IMR-90 (cell line): Measurements from ENCODE around the gene HKDC1.

Experiments
- CHD1 ChIP-seq: IDR thresholded peaks from 2 replicates; pipeline ENCODE4 v1.6.1; 2012; ENCODE audit warnings: low read depth, low read length, improper control_type of control experiment
- CTCF ChIP-seq: conservative IDR thresholded peaks from 2 replicates; pipeline ENCODE4 v1.5.1; 2012; ENCODE audit warnings: mild to moderate bottlenecking, low read depth, low read length, improper control_type of control experiment
- POLR2A ChIP-seq: IDR thresholded peaks from 2 replicates; pipeline ENCODE4 v1.6.1; 2012; ENCODE audit warnings: mild to moderate bottlenecking, low read depth, low read length

GRCh38 chr10:69279110-69279509 lies 59.0 kb downstream of the HKDC1 start:
- TF ChIP-seq CTCF (no peak), CHD1 (no peak), POLR2A (no peak)
